Erythroblast (primary cell): ENCODE measurements around the gene NUDCD3.
A peak's percentile ranks its signal among the peaks of the same experiment; 100 is the strongest.

ENCODE experiments used
- DNase-seq, 2 experiments: peaks; one replicate each; lab custom pipeline; 2025; lab: John Stamatoyannopoulos, UW
- GATA1 ChIP-seq: IDR thresholded peaks from 2 replicates; pipeline ENCODE4 v1.6.1; 2011; ENCODE audit warnings: low read depth, mild to moderate bottlenecking, control low read depth, low read length, moderate library complexity
- POLR2A ChIP-seq: IDR thresholded peaks from 2 replicates; pipeline ENCODE4 v1.6.1; 2011; ENCODE audit warnings: mild to moderate bottlenecking, low read length

NUDCD3 gene

DNA sequence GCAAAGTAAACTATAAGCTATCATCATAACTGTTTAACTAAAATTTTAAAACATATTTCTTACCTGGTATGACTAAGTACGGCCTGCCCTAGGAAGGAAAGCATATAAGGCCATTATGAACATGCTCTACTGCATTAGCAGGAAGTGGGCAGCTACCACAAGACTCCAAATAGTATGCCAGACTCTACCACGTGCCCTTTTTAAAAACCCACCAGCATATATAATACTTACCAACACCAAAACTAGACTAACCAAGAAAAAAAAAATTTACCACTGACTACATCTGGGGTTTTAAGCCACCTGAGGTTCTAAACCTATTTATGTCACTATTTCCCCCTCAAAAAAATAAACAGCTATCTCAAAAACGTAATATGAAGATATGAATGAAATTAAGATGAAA is 30.1 kb downstream of the NUDCD3 start:
- DNase-seq: no peak

DNA sequence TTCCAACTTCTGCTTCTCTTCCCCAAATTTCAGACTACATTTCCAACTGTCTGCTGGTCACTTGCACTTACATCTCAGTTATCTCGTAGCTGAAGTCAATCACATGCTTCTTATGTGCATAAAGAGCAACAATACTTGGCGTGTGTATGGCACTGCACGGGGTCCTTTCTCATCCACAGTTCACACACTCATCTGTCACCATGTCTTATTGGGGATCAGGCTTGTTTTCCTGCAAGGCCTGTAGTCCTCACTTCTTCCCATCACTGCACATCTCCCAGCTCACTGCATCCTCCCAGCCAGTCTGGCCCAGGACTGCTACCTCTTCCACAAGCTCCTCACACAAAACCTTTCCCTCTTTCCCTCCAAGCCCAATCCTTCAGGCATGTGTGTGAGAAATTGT is 35.3 kb downstream of the NUDCD3 start:
- TF ChIP-seq POLR2A (no peak), GATA1 (no peak)
- no peak for DNase-seq

More for the DNA sequence above, 30.1 kb downstream of the NUDCD3 start:
- TF ChIP-seq POLR2A: no peak
- TF ChIP-seq GATA1: no peak

DNA sequence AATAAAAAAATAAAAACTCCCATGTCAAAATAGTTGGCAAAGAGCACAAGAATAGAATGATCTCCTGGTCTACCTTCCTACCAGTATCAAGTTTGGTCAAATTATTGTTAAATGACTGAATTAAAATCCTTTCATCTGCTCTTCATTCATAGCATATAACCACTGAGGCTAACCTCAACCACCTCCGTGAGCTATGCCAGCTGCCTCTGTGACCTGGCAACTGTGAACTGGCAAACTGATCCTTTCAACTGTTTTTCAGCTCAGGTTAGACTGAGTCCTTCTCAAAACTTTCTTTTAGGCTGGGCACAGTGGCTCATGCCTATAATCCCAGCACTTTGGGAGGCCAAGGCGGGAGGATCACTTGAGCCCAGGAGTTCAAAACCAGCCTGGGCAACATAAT is 36.1 kb downstream of the NUDCD3 start:
- TF ChIP-seq GATA1 (no peak), POLR2A (no peak)
- no peak for DNase-seq

DNA sequence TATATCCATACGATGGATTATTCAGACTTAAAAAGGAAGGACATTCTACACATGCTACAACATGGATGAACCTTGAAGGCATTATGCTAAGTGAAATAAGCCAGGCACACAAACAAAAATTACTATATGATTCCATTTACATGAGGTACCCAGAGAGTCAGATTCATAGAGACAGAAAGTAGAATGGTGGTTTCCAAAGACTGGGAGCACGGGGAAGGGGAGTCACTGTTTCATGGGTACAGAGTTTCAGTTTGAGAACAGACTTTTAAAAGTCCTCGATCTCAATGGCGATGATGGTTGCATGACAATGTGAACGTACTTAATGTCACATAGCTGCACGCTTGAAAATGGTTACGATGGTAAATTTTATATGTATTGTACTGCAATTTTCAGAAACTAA is 39.3 kb downstream of the NUDCD3 start:
- no peak for TF ChIP-seq GATA1
- TF ChIP-seq POLR2A: no peak
- DNase-seq: no peak

DNA sequence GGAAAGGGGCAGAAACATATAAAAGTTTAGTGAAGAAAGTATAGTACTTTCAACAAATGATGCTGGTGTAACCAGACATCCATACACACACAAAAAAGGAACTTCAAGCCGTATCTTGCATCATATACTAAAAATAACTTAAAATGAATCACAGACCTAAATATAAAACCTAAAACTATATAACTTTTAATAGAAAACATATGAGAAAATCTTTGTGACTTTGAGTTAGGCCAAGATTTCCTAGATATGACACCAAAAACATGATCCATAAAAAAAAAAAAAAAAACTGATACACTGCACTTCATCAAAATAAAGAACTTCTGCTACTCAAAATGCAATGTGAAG is 40.9 kb downstream of the NUDCD3 start:
- TF ChIP-seq GATA1 (no peak), POLR2A (no peak)
- no peak for DNase-seq

GRCh38 chr7:44448922-44449583 is 41.4 kb downstream of the NUDCD3 start:
- no peak for DNase-seq
- TF ChIP-seq GATA1 (no peak), POLR2A (no peak)

GRCh38 chr7:44447874-44448425 is 42.5 kb downstream of the NUDCD3 start:
- TF ChIP-seq POLR2A (no peak), GATA1 (no peak)
- DNase-seq: no peak

DNA sequence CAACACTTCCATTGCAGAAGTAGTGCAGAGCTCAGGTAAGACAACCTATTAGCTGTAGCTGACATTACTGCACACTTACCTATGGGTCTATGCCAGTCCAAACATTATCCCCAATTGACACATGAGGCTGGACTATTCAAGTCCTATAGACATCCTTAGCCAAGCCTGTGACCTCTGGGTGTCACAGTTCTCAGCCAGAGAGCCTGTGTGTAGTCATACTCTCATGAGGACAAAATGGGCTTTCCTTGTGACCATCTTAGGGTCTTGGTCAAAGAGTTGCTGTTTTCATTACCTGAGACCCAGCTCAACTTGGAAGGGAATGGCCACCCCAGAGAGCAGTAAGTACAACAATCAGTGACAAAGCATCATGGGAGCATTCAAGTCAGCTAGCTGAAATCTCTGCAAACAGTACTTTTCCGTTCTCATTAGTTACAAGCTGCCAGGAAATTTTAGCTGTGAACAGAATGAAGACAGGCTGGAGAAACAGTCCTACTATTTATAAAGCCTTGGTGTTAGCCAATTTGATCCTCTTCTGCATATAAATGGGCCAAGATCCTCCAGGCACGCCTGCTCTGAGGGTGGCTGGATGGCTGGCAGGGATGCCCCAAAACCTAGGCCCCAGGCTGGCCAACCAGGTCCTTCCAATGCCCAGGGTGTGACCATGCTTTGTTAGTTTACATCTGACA is 44.3 kb downstream of the NUDCD3 start:
- no peak for DNase-seq
- TF ChIP-seq POLR2A: no peak
- no peak for TF ChIP-seq GATA1

- TF ChIP-seq GATA1 (no peak), POLR2A (no peak)
- DNase-seq: no peak
These were observed 49.4 kb downstream of the NUDCD3 start for GRCh38 chr7:44441079-44441478.

GRCh38 chr7:44440577-44441078 is 49.8 kb downstream of the NUDCD3 start:
- TF ChIP-seq POLR2A: no peak
- TF ChIP-seq GATA1: no peak
- DNase-seq: no peak

GRCh38 chr7:44439926-44440325 is 50.5 kb downstream of the NUDCD3 start:
- DNase-seq: no peak
- TF ChIP-seq POLR2A (no peak), GATA1 (no peak)

DNA sequence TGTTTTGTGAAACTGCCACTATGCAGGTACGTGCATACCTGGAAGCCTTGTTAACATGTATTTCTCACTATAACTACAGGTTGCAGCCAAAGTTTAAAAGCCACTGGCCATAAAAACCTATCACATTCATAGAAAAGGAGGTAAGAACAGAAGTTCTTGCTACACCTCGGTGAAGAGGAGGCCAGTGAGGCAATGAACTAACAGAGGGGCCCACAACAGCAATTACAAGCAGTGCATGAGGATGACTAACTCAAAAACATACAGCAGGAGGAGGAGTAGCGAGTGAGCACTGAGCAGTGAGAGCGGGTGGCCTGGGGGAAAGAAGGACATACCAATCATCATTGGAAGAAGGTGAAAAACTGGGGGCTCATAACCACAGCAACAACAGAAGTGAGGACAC is 51.6 kb downstream of the NUDCD3 start:
- TF ChIP-seq GATA1: no peak
- TF ChIP-seq POLR2A: no peak
- DNase-seq: peak in 1 of 2 experiments; percentile 14

GRCh38 chr7:44434201-44434600 is 56.3 kb downstream of the NUDCD3 start:
- DNase-seq: no peak
- TF ChIP-seq POLR2A (no peak), GATA1 (no peak)
